DND-41 (cell line): ENCODE measurements around the gene PACRG.

Experiments used
- ATAC-seq: fragments of 200-7000 bp; cut with Tn5 transposase; 3 replicates; pipeline ENCODE4 v1.9.1; 2021; ENCODE audit warnings: low read depth; ENCODE audit not compliant: insufficient read depth
- DNase-seq: peaks from one replicate; pipeline ENCODE4 v3.0.0-alpha.2; 2020
- H2AFZ ChIP-seq: 2 replicates; pipeline ENCODE4 v1.6.0; 2012; ENCODE audit warnings: low read depth, low read length
- H3K27ac ChIP-seq: 2 replicates; pipeline ENCODE4 v1.5.1; 2012; ENCODE audit warnings: low read length, inconsistent platforms
- H3K27me3 ChIP-seq: fragments of 200-600 bp; sonication (generic); 2 replicates; pipeline ENCODE4 v1.6.0; 2012; ENCODE audit warnings: low read length, mild to moderate bottlenecking, inconsistent platforms; ENCODE audit not compliant: insufficient read depth, poor library complexity
- H3K36me3 ChIP-seq: 2 replicates; pipeline ENCODE4 v1.5.1; 2012; ENCODE audit warnings: low read length, inconsistent platforms; ENCODE audit not compliant: insufficient read depth
- H3K4me1 ChIP-seq: 2 replicates; pipeline ENCODE4 v1.5.1; 2012; ENCODE audit warnings: mild to moderate bottlenecking, low read length; ENCODE audit not compliant: insufficient read depth
- H3K4me2 ChIP-seq: 2 replicates; pipeline ENCODE4 v1.6.0; 2012; ENCODE audit warnings: mild to moderate bottlenecking, moderate library complexity, low read length, inconsistent platforms; ENCODE audit not compliant: insufficient read depth
- H3K4me3 ChIP-seq, 2 experiments: fragments of 200-600 bp in 1 of 2; shearing (Covaris generic) in 1 of 2; 2 replicates each; pipeline ENCODE4 v1.5.1; 2012 to 2016; ENCODE audit warnings: inconsistent platforms in 2 of 2, low read length in 2 of 2, mild to moderate bottlenecking in 2 of 2, low read depth in 1 of 2, moderate library complexity in 1 of 2
- H3K79me2 ChIP-seq: 2 replicates; pipeline ENCODE4 v1.6.0; 2012; ENCODE audit warnings: low read length, inconsistent platforms; ENCODE audit not compliant: insufficient read depth
- H3K9ac ChIP-seq: 2 replicates; pipeline ENCODE4 v1.6.0; 2012; ENCODE audit warnings: low read depth, mild to moderate bottlenecking, inconsistent platforms, low read length, moderate library complexity
- H3K9me3 ChIP-seq: 2 replicates; pipeline ENCODE4 v1.5.1; 2012; ENCODE audit warnings: low read length, moderate library complexity, mild to moderate bottlenecking, inconsistent platforms; ENCODE audit not compliant: insufficient read depth, severe bottlenecking
- H4K20me1 ChIP-seq: 2 replicates; pipeline ENCODE4 v1.6.0; 2012; ENCODE audit warnings: low read length; ENCODE audit not compliant: insufficient read depth
- CTCF ChIP-seq: IDR thresholded peaks from 2 replicates; pipeline ENCODE4 v1.5.1; 2012; ENCODE audit warnings: borderline replicate concordance, low read length, moderate library complexity, mild to moderate bottlenecking; ENCODE audit not compliant: poor library complexity, severe bottlenecking; ENCODE audit errors: extremely low read depth
- EZH2 ChIP-seq: IDR thresholded peaks from 3 replicates; pipeline ENCODE4 v1.6.1; 2012; ENCODE audit warnings: borderline replicate concordance, low read depth, mild to moderate bottlenecking, moderate library complexity, low read length, inconsistent platforms; ENCODE audit not compliant: severe bottlenecking

The PACRG gene

GRCh38 chr6:163254341-163254835 is 526.6 kb downstream of the PACRG start:
- no peak overlapping the region for H2AFZ ChIP-seq
- H3K36me3 ChIP-seq = no peaks in the 10 kb centered on the region
- H3K4me3 ChIP-seq = no peak overlapping the region
- no peak overlapping the region for H3K9ac ChIP-seq
- no peak for TF ChIP-seq CTCF
- TF ChIP-seq EZH2 = no peak
- no peaks in the 10 kb centered on the region for H3K9me3 ChIP-seq
- no peak overlapping the region for H3K27ac ChIP-seq
- ATAC-seq (no peak), DNase-seq (no peak)
- H3K79me2 ChIP-seq = no peaks in the 10 kb centered on the region
- H4K20me1 ChIP-seq = no peaks in the 10 kb centered on the region
- no peaks in the 10 kb centered on the region for H3K27me3 ChIP-seq
- no peak overlapping the region for H3K4me2 ChIP-seq
- H3K4me1 ChIP-seq = no peaks in the 10 kb centered on the region

- Histone ChIP-seq H3K36me3 (no peaks in the 10 kb centered on the region), H3K4me2 (no peak overlapping the region), H3K27me3 (no peaks in the 10 kb centered on the region), H3K27ac (no peak overlapping the region), H3K4me3 (no peak overlapping the region), H3K79me2 (no peaks in the 10 kb centered on the region), H3K4me1 (no peaks in the 10 kb centered on the region), H4K20me1 (no peaks in the 10 kb centered on the region), H3K9me3 (no peaks in the 10 kb centered on the region), H2AFZ (no peak overlapping the region), H3K9ac (no peak overlapping the region)
- no peak for ATAC-seq
- DNase-seq = no peak
- TF ChIP-seq CTCF (no peak), EZH2 (no peak)
These were observed 527.5 kb downstream of the PACRG start for GRCh38 chr6:163255265-163255664.

GRCh38 chr6:163259689-163260088 is 531.9 kb downstream of the PACRG start:
- no peak overlapping the region for H3K4me3 ChIP-seq

More at GRCh38 chr6:163259689-163260088, 531.9 kb downstream of the PACRG start:
- H3K27me3 ChIP-seq = no peaks in the 10 kb centered on the region
- H2AFZ ChIP-seq = no peak overlapping the region
- no peak overlapping the region for H3K4me2 ChIP-seq
- no peaks in the 10 kb centered on the region for H4K20me1 ChIP-seq
- H3K36me3 ChIP-seq = no peaks in the 10 kb centered on the region
- H3K79me2 ChIP-seq = no peaks in the 10 kb centered on the region
- no peaks in the 10 kb centered on the region for H3K4me1 ChIP-seq
- H3K27ac ChIP-seq = no peak overlapping the region
- no peaks in the 10 kb centered on the region for H3K9me3 ChIP-seq
- DNase-seq (no peak), ATAC-seq (no peak)
- H3K9ac ChIP-seq = no peak overlapping the region
- TF ChIP-seq CTCF (no peak), EZH2 (no peak)
